Spleen (tissue), 7 donors: Measurements from ENCODE around the gene FASN.

Experiments
- POLR2A ChIP-seq, 3 donors: fragments of 450-650 bp; IDR thresholded peaks; one replicate each; pipeline ENCODE4 v1.5.1; 2017; ENCODE audit warnings: antibody characterized with exemption in 3 of 3, mild to moderate bottlenecking in 1 of 3
- TF ChIP-seq, protein P1 (sequence below), 11 experiments: fragments of 200-600 bp in 7 of 11; fragments of 450-650 bp in 4 of 11; sonication (generic) in 4 of 11; IDR thresholded peaks in 8 of 11; conservative IDR thresholded peaks in 3 of 11; 1 replicate in 7 of 11; 2 replicates in 4 of 11; pipeline versions ENCODE4 v1.4.0 to v1.8.0; 2016 to 2021; ENCODE audit warnings: antibody characterized with exemption in 11 of 11, inconsistent platforms in 4 of 11, mild to moderate bottlenecking in 1 of 11
- donor health status: DM: no; HTN: no; CAD: no; lungs with moderate emphysema.
- donor health status: DM: no; HTN: no; CAD: no.
- donor health status: DM: no; HTN: no; CAD: no.

DNA sequence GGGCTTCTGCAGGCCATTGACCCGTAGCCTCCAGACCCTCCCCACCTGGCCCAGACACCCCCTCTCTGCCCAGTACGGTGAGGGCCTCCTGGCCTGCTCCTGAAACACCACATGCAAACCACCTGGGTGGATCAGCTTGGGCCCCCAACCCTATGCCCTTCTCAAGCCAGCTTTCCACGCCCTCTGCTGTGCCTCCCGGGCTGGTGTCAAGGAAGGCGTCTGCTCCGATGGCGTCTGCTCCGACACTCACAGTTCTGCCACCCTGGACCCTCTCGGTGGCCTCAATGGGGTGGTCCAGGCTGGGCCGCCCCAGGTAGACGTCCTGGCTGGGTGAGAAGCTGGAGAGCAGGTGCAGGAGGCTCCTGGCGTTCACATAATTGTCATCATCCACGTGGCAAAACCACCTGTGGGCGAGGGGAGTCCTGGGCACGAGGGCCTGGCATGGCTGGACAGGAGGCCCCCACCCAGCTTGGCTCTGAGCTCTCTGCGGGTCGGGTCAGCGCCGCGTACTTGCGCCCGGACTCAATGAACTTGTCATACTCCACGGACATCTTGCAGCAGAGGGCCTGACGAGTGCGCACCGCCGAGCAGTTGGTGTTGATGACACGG is 47.8 kb downstream of the FASN start:
- TF ChIP-seq, protein P1, sequence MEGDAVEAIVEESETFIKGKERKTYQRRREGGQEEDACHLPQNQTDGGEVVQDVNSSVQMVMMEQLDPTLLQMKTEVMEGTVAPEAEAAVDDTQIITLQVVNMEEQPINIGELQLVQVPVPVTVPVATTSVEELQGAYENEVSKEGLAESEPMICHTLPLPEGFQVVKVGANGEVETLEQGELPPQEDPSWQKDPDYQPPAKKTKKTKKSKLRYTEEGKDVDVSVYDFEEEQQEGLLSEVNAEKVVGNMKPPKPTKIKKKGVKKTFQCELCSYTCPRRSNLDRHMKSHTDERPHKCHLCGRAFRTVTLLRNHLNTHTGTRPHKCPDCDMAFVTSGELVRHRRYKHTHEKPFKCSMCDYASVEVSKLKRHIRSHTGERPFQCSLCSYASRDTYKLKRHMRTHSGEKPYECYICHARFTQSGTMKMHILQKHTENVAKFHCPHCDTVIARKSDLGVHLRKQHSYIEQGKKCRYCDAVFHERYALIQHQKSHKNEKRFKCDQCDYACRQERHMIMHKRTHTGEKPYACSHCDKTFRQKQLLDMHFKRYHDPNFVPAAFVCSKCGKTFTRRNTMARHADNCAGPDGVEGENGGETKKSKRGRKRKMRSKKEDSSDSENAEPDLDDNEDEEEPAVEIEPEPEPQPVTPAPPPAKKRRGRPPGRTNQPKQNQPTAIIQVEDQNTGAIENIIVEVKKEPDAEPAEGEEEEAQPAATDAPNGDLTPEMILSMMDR (IDR thresholded peaks at IDR 0.05 in 8 of 11, conservative IDR thresholded peaks at IDR 0.05 in 3 of 11), result no peak
- TF ChIP-seq POLR2A (IDR thresholded peaks at IDR 0.05), result no peak
